CD14-positive monocyte (primary cell): ENCODE results near the gene DELE1. TPM values are rescaled to one million over a fixed set of nuclear protein-coding genes. Genes with fewer than 3 reads are reported as not detected.
A peak's percentile ranks its signal among the peaks of the same experiment; 100 is the strongest.

Experiments used
- DNase-seq, 3 donors: peaks; one replicate each; pipeline ENCODE4 v3.0.0-alpha.2; 2011 to 2022
- H2AFZ ChIP-seq: 2 replicates; pipeline ENCODE4 v1.6.0; 2012; ENCODE audit warnings: mild to moderate bottlenecking, low read depth, low read length, inconsistent platforms; ENCODE audit not compliant: insufficient read depth, poor library complexity, severe bottlenecking
- H3K27ac ChIP-seq, 2 donors: 1 replicate in 1 of 2; 2 replicates in 1 of 2; pipeline ENCODE4 v1.5.1; 2012 to 2013; ENCODE audit warnings: low read length in 2 of 2, control low read depth in 1 of 2, inconsistent platforms in 1 of 2, low read depth in 1 of 2, mild to moderate bottlenecking in 1 of 2
- H3K27me3 ChIP-seq, 2 donors: one replicate each; pipeline versions ENCODE4 v1.6.0 to v1.6.1; 2011 to 2013; ENCODE audit warnings: low read length in 2 of 2; ENCODE audit not compliant: control insufficient read depth in 2 of 2, insufficient read depth in 2 of 2
- H3K36me3 ChIP-seq, 2 donors: replicated peaks in 1 of 2; 1 replicate in 1 of 2; 2 replicates in 1 of 2; pipeline versions ENCODE4 v1.5.1 to v1.6.1; 2012 to 2013; ENCODE audit warnings: low read length in 2 of 2, control low read depth in 1 of 2, inconsistent platforms in 1 of 2, mild to moderate bottlenecking in 1 of 2; ENCODE audit not compliant: insufficient read depth in 2 of 2, control insufficient read depth in 1 of 2
- H3K4me1 ChIP-seq, 2 donors: 1 replicate in 1 of 2; 2 replicates in 1 of 2; pipeline versions ENCODE4 v1.5.1 to v1.6.1; 2012 to 2013; ENCODE audit warnings: low read length in 2 of 2, control low read depth in 1 of 2, inconsistent platforms in 1 of 2, mild to moderate bottlenecking in 1 of 2, moderate library complexity in 1 of 2; ENCODE audit not compliant: insufficient read depth in 2 of 2, control insufficient read depth in 1 of 2
- H3K4me2 ChIP-seq: replicated peaks from 2 replicates; pipeline ENCODE3; 2012; ENCODE audit warnings: low read length, moderate library complexity, mild to moderate bottlenecking; ENCODE audit not compliant: poor library complexity, severe bottlenecking; ENCODE audit errors: extremely low read depth
- H3K4me3 ChIP-seq, 3 experiments: fragments of 200-600 bp in 1 of 3; sonication (generic) in 1 of 3; replicated peaks in 1 of 3; 1 replicate in 2 of 3; 2 replicates in 1 of 3; pipeline ENCODE4 v1.5.1; 2011 to 2013; ENCODE audit warnings: low read length in 3 of 3, mild to moderate bottlenecking in 3 of 3, control low read depth in 2 of 3, low read depth in 2 of 3, inconsistent platforms in 1 of 3, moderate library complexity in 1 of 3
- H3K79me2 ChIP-seq: 2 replicates; pipeline ENCODE4 v1.6.0; 2012; ENCODE audit warnings: mild to moderate bottlenecking, control low read depth, inconsistent platforms, low read length, moderate library complexity; ENCODE audit not compliant: insufficient read depth
- H3K9ac ChIP-seq: 2 replicates; pipeline ENCODE4 v1.6.0; 2017; ENCODE audit warnings: low read length, mild to moderate bottlenecking; ENCODE audit not compliant: insufficient read depth, poor library complexity, severe bottlenecking
- H3K9me3 ChIP-seq, 2 donors: replicated peaks in 1 of 2; 1 replicate in 1 of 2; 2 replicates in 1 of 2; pipeline versions ENCODE4 v1.5.1 to v1.6.1; 2012 to 2013; ENCODE audit warnings: low read length in 2 of 2, control low read depth in 1 of 2; ENCODE audit not compliant: control insufficient read depth in 1 of 2, insufficient read depth in 1 of 2
- H4K20me1 ChIP-seq: 2 replicates; pipeline ENCODE4 v1.6.0; 2012; ENCODE audit warnings: mild to moderate bottlenecking, low read length, control low read depth, moderate library complexity; ENCODE audit not compliant: insufficient read depth
- H3K27ac Mint-ChIP-seq, 7 donors: one replicate each; pipeline ENCODE4 v1.8.0; 2020; ENCODE audit warnings: mild to moderate bottlenecking in 7 of 7, mixed read lengths in 7 of 7, moderate library complexity in 6 of 7, inconsistent platforms in 2 of 7
- H3K27me3 Mint-ChIP-seq, 3 donors: one replicate each; pipeline ENCODE4 v1.8.0; 2021 to 2022; ENCODE audit warnings: low read depth in 3 of 3, mild to moderate bottlenecking in 3 of 3, mixed read lengths in 3 of 3, moderate library complexity in 3 of 3, inconsistent platforms in 1 of 3
- H3K36me3 Mint-ChIP-seq, 2 donors: one replicate each; pipeline ENCODE4 v1.8.0; 2020; ENCODE audit warnings: mixed read lengths in 2 of 2, inconsistent platforms in 1 of 2, mild to moderate bottlenecking in 1 of 2
- H3K4me1 Mint-ChIP-seq: one replicate; pipeline ENCODE4 v1.8.0; 2020; ENCODE audit warnings: mild to moderate bottlenecking, mixed read lengths
- H3K4me3 Mint-ChIP-seq, 2 donors: one replicate each; pipeline ENCODE4 v1.8.0; 2020; ENCODE audit warnings: mild to moderate bottlenecking in 2 of 2, mixed read lengths in 2 of 2, moderate library complexity in 1 of 2
- H3K9me3 Mint-ChIP-seq, 7 donors: one replicate each; pipeline ENCODE4 v1.8.0; 2020 to 2022; ENCODE audit warnings: mixed read lengths in 7 of 7, mild to moderate bottlenecking in 6 of 7, moderate library complexity in 6 of 7, inconsistent platforms in 2 of 7
- CTCF ChIP-seq: fragments of 200-600 bp; IDR thresholded peaks from one replicate; pipeline ENCODE4 v1.8.0; 2022; ENCODE audit warnings: antibody characterized with exemption, mild to moderate bottlenecking
- WGBS: methylation state at CpG from one replicate; pipeline ENCODE4 v1.1.5; 2013; ENCODE audit warnings: missing lambda C conversion rate; ENCODE audit not compliant: insufficient coverage; 5-methylcytosine and 5-hydroxymethylcytosine counted together
- intact Hi-C, 2 donors: fragments of 100-400 bp; cut with micrococcal nuclease; formaldehyde crosslinking; loops; one replicate each; pipeline versions ENCODE4 v1.15.0 to v1.15.1; 2023
- polyA plus RNA-seq, 3 donors: library from polyadenylated mRNA; depleted of rRNA in 1 of 3; unstranded in 2 of 3; stranded (reverse) in 1 of 3; fragments of 300-500 nt in 2 of 3; fragments of >200 nt in 1 of 3; fragmentation: Illumina TruSeq in 2 of 3; gene quantifications; 1 replicate in 2 of 3; 2 replicates in 1 of 3; pipeline ENCODE4 v1.2.3, GENCODE V29; 2012 to 2021

The DELE1 gene
- polyA plus RNA-seq, 3 donors, result 47.3 to 140 (median 49.6) TPM

- Histone ChIP-seq H3K27me3 (no peaks in the 10 kb centered on the region), H4K20me1 (peaks cover 8% of the 10 kb centered on the region), H3K4me1 (peaks cover 1 to 3% of the 10 kb centered on the region in 2 donors), H3K36me3 (peaks cover 87 to 95% of the 10 kb centered on the region in 2 donors), H3K4me3 (no peak overlapping the region), H3K27ac (no peak overlapping the region), H3K9ac (no peak overlapping the region), H3K79me2 (no peaks in the 10 kb centered on the region), H3K4me2 (no peak overlapping the region), H3K9me3 (no peaks in the 10 kb centered on the region), H2AFZ (no peak overlapping the region)
- H3K4me3 Mint-ChIP-seq, result no peak overlapping the region
- H3K27ac Mint-ChIP-seq, result no peak overlapping the region
- 100% methylated on average over 2 of the region's 4 CpGs for WGBS
- peaks cover 85 to 97% of the 10 kb centered on the region in 2 donors for H3K36me3 Mint-ChIP-seq
- H3K4me1 Mint-ChIP-seq, result peaks cover 6% of the 10 kb centered on the region
- peaks cover 0 to 2% (median 0%) of the 10 kb centered on the region in 3 donors for H3K27me3 Mint-ChIP-seq
- TF ChIP-seq CTCF, result no peak
- intact Hi-C loops, result no loop called here
- H3K9me3 Mint-ChIP-seq, result peaks cover 0 to 1% (median 0%) of the 10 kb centered on the region in 7 donors
- DNase-seq, result no peak
Measured at GRCh38 chr5:141935538-141935937, 11.9 kb downstream of the DELE1 start.

DNA sequence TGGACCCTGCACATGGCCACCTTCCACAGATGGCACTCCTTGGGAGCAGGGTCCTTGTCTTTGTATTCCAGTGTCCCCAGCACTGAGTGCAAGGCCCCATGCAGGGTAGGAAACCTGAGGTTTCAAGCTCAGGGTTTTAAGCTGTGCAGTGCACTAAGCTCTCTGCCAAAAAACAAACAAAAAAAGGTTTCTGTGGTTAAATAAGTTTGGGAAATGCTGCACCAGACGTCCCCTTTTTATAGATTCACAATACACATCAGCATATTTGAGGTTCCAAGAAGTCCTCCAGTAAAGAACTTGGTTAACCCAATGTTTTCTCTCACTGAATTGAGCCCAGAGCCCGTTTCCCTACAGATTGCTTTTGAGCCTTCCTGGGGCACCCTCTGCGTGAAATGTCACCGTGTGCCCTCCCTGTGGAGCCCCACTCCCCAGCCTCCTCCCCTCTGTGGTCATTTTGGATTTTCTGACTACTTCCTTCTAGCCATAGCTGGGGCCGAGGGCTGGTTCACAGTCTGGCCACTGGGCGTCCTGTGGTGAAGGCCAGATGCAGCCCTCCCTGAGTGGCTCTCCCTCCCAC lies 17.1 kb downstream of the DELE1 start:
- 4% methylated on average over 5 of the region's 6 CpGs for WGBS
- Histone ChIP-seq H3K79me2 (no peaks in the 10 kb centered on the region), H4K20me1 (no peaks in the 10 kb centered on the region), H2AFZ (no peak overlapping the region), H3K9ac (no peak overlapping the region), H3K27ac (peak overlapping the region; percentile 14 to 52), H3K4me3 (no peak overlapping the region), H3K36me3 (peaks cover 38 to 45% of the 10 kb centered on the region in 2 donors), H3K27me3 (no peaks in the 10 kb centered on the region), H3K4me2 (peak overlapping the region; percentile 32), H3K9me3 (no peaks in the 10 kb centered on the region), H3K4me1 (peaks cover 19 to 25% of the 10 kb centered on the region in 2 donors)
- H3K27ac Mint-ChIP-seq, result peak overlapping the region; percentile 37 to 89 (median 79)
- H3K36me3 Mint-ChIP-seq, result peaks cover 40 to 54% of the 10 kb centered on the region in 2 donors
- H3K4me1 Mint-ChIP-seq, result peaks cover 22% of the 10 kb centered on the region
- TF ChIP-seq CTCF, result peak; percentile 33
- H3K9me3 Mint-ChIP-seq, result no peaks in the 10 kb centered on the region
- peak; percentile 25 to 51 (median 26) for DNase-seq
- intact Hi-C loops, result no loop called here
- no peak overlapping the region for H3K4me3 Mint-ChIP-seq
- peaks cover 0 to 2% (median 0%) of the 10 kb centered on the region in 3 donors for H3K27me3 Mint-ChIP-seq
